K562 (cell line): ENCODE measurements around the gene COX7A1. TPM values are rescaled to one million over a fixed set of nuclear protein-coding genes. Genes with fewer than 3 reads are reported as not detected.

Source experiments
- AFF4 ChIP-seq: sonication (generic); formaldehyde crosslinking; IDR thresholded peaks from 2 replicates; pipeline ENCODE4 v1.8.0; 2023; ENCODE audit warnings: mild to moderate bottlenecking, missing genetic modification reagents
- ARHGAP35 ChIP-seq: fragments of 450-650 bp; IDR thresholded peaks from 2 replicates; pipeline ENCODE4 v1.6.1; 2018; ENCODE audit not compliant: partially characterized antibody
- ARID2 ChIP-seq: fragments of 450-650 bp; IDR thresholded peaks from 2 replicates; pipeline ENCODE4 v1.6.1; 2017; ENCODE audit warnings: antibody characterized with exemption, mild to moderate bottlenecking
- BRCA1 ChIP-seq, 2 experiments: fragments of 450-650 bp in 1 of 2; sonication (generic) in 1 of 2; formaldehyde crosslinking in 1 of 2; IDR thresholded peaks; 2 replicates each; pipeline versions ENCODE4 v1.5.0 to v1.6.1; 2017 to 2020; ENCODE audit warnings: mild to moderate bottlenecking in 1 of 2, missing genetic modification reagents in 1 of 2
- CBFA2T2 ChIP-seq: fragments of 450-650 bp; conservative IDR thresholded peaks from 2 replicates; pipeline ENCODE4 v1.6.1; 2017; ENCODE audit warnings: mild to moderate bottlenecking
- CHD2 ChIP-seq: IDR thresholded peaks from 2 replicates; pipeline ENCODE4 v1.6.1; 2011; ENCODE audit warnings: low read depth, low read length
- CREB5 ChIP-seq: fragments of 250-450 bp; sonication (Bioruptor Pico); IDR thresholded peaks from 2 replicates; pipeline ENCODE4 v1.5.0; 2020; ENCODE audit warnings: mild to moderate bottlenecking
- EWSR1 ChIP-seq: fragments of 450-650 bp; IDR thresholded peaks from 2 replicates; pipeline ENCODE4 v1.6.1; 2018; ENCODE audit warnings: borderline replicate concordance, mild to moderate bottlenecking, low read depth, moderate library complexity; ENCODE audit not compliant: partially characterized antibody
- FOSL1 ChIP-seq: fragments of 200-800 bp; sonication (Bioruptor generic); conservative IDR thresholded peaks from 2 replicates; pipeline ENCODE4 v1.6.1; 2016; ENCODE audit warnings: missing genetic modification characterization, missing compliant biosample characterization
- GTF2B ChIP-seq: IDR thresholded peaks from 2 replicates; pipeline ENCODE4 v1.6.1; 2011; ENCODE audit not compliant: insufficient read length; ENCODE audit errors: extremely low read depth
- GTF2E2 ChIP-seq: fragments of 200-800 bp; sonication (Bioruptor generic); IDR thresholded peaks from 2 replicates; pipeline ENCODE4 v1.6.1; 2016; ENCODE audit warnings: missing genetic modification characterization, missing compliant biosample characterization
- HEY1 ChIP-seq: fragments of 250-450 bp; sonication (Bioruptor Pico); IDR thresholded peaks from 2 replicates; pipeline ENCODE4 v1.5.0; 2020; ENCODE audit warnings: mild to moderate bottlenecking, moderate library complexity, borderline replicate concordance
- MECOM ChIP-seq: fragments of 250-450 bp; sonication (Bioruptor Pico); IDR thresholded peaks from 2 replicates; pipeline ENCODE4 v1.8.0; 2022; ENCODE audit warnings: inconsistent platforms
- NCOA2 ChIP-seq, 2 experiments: fragments of 450-650 bp; IDR thresholded peaks; 2 replicates each; pipeline ENCODE4 v1.6.1; 2018; ENCODE audit warnings: mild to moderate bottlenecking in 2 of 2, moderate library complexity in 1 of 2; ENCODE audit not compliant: partially characterized antibody in 2 of 2
- NFXL1 ChIP-seq: fragments of 450-650 bp; formaldehyde crosslinking; IDR thresholded peaks from 2 replicates; pipeline ENCODE4 v1.4.0; 2021; ENCODE audit warnings: mild to moderate bottlenecking
- POU5F1 ChIP-seq: fragments of 150-350 bp; IDR thresholded peaks from 2 replicates; pipeline ENCODE4 v1.6.1; 2014; ENCODE audit warnings: borderline replicate concordance, low read length, low read depth, mild to moderate bottlenecking; ENCODE audit not compliant: partially characterized antibody
- RB1 ChIP-seq: fragments of 450-650 bp; IDR thresholded peaks from 2 replicates; pipeline ENCODE4 v1.6.1; 2017; ENCODE audit warnings: low read depth, mild to moderate bottlenecking
- RNF2 ChIP-seq: sonication (generic); IDR thresholded peaks from 2 replicates; pipeline ENCODE4 v1.6.1; 2016
- STAT5B ChIP-seq: fragments of 250-450 bp; sonication (Bioruptor Pico); IDR thresholded peaks from 2 replicates; pipeline ENCODE4 v1.8.0; 2021; ENCODE audit warnings: mild to moderate bottlenecking, inconsistent platforms
- SUPT5H ChIP-seq: fragments of 450-650 bp; IDR thresholded peaks from 2 replicates; pipeline ENCODE4 v1.6.1; 2016
- TCF3 ChIP-seq: sonication (generic); formaldehyde crosslinking; IDR thresholded peaks from 2 replicates; pipeline ENCODE4 v1.4.0; 2020; ENCODE audit warnings: mild to moderate bottlenecking, missing genetic modification reagents
- THRAP3 ChIP-seq: fragments of 450-650 bp; IDR thresholded peaks from 2 replicates; pipeline ENCODE4 v1.6.1; 2016; ENCODE audit warnings: mild to moderate bottlenecking, inconsistent platforms, borderline replicate concordance
- ZBTB17 ChIP-seq: fragments of 450-650 bp; formaldehyde crosslinking; IDR thresholded peaks from 2 replicates; pipeline ENCODE4 v1.4.0; 2020; ENCODE audit warnings: mild to moderate bottlenecking
- ZNF124 ChIP-seq: sonication (generic); formaldehyde crosslinking; IDR thresholded peaks from 2 replicates; pipeline ENCODE4 v1.8.1; 2022; ENCODE audit warnings: missing genetic modification reagents
- ZNF589 ChIP-seq: fragments of 200-800 bp; sonication (Bioruptor generic); IDR thresholded peaks from 2 replicates; pipeline ENCODE4 v1.6.1; 2016; ENCODE audit warnings: low read depth, missing genetic modification characterization, missing compliant biosample characterization
- polyA plus RNA-seq, 8 experiments: library from polyadenylated mRNA; depleted of rRNA in 4 of 8; stranded (reverse) in 5 of 8; unstranded in 3 of 8; fragments of >200 nt; fragmentation: Nextera tagmentation in 2 of 8; fragmentation: Illumina TruSeq in 1 of 8; extraction: Ambion mirVana in 2 of 8; extraction: Trizol in 1 of 8; gene quantifications; 2 replicates each; pipeline versions ENCODE4 v1.2.1 to v1.2.3, GENCODE V29; 2011 to 2014; ENCODE audit warnings: inconsistent platforms in 1 of 8, missing spikeins in 1 of 8
- total RNA-seq, 7 experiments: library from RNA; depleted of rRNA in 6 of 7; stranded (reverse); fragments of >200 nt in 6 of 7; fragmentation: Illumina TruSeq in 2 of 7; extraction: Trizol in 2 of 7; gene quantifications; 2 replicates each; pipeline versions ENCODE4 v1.2.1 to v1.2.3, GENCODE V29; 2011 to 2021; ENCODE audit warnings: low replicate concordance in 1 of 7

The COX7A1 gene
- total and polyA plus RNA-seq, 9 of the 15 experiments (the other 6 are each of a cell fraction or from before 2014, with no cell fraction given) = 0.08 TPM; not detected in 8

- TF ChIP-seq NFXL1 (CRISPR knock-in tag) = no peak
- TF ChIP-seq GTF2E2 (tag) = peak; percentile 72; the same call in 1 of the 2 replicates
- no peak for TF ChIP-seq POU5F1
- TF ChIP-seq STAT5B (CRISPR knock-in tag) = no peak
- peak; percentile 88 for TF ChIP-seq SUPT5H
- no peak for TF ChIP-seq ARID2
- TF ChIP-seq BRCA1 (IDR thresholded peaks at IDR 0.05) = no peak
- no peak for TF ChIP-seq BRCA1 (CRISPR knock-in tag; IDR thresholded peaks at IDR 0.05)
- TF ChIP-seq AFF4 (CRISPR knock-in tag) = peak; percentile 78
- no peak; the same call in 1 of the 2 replicates for TF ChIP-seq TCF3 (CRISPR knock-in tag)
- no peak for TF ChIP-seq ZNF124 (CRISPR knock-in tag)
- no peak for TF ChIP-seq ZNF589
- TF ChIP-seq CREB5 = no peak
- TF ChIP-seq RNF2 = peak; percentile 51; the same call in 1 of the 2 replicates
- TF ChIP-seq ARHGAP35 = no peak
- TF ChIP-seq MECOM (CRISPR knock-in tag) = no peak
- TF ChIP-seq CBFA2T2 = no peak
- TF ChIP-seq RB1 = peak; percentile 93
- no peak; the same call in none of the 2 replicates for TF ChIP-seq CHD2
- no peak for TF ChIP-seq GTF2B
- no peak for TF ChIP-seq HEY1 (CRISPR knock-in tag)
- no peak for TF ChIP-seq NCOA2 (IDR thresholded peaks at IDR 0.05; ENCODE audit: partially characterized antibody in 2 of 2)
- TF ChIP-seq THRAP3 = no peak
- TF ChIP-seq ZBTB17 (CRISPR knock-in tag) = peak; percentile 23; the same call in 1 of the 2 replicates
- peak; percentile 95 for TF ChIP-seq FOSL1 (tag)
- no peak for TF ChIP-seq EWSR1
Measured at GRCh38 chr19:36139473-36140303, 12.6 kb downstream of the COX7A1 start, which contains the start of gene CAPNS1 (continued).
